Measurements from ENCODE around the gene MAPKBP1.

DNA sequence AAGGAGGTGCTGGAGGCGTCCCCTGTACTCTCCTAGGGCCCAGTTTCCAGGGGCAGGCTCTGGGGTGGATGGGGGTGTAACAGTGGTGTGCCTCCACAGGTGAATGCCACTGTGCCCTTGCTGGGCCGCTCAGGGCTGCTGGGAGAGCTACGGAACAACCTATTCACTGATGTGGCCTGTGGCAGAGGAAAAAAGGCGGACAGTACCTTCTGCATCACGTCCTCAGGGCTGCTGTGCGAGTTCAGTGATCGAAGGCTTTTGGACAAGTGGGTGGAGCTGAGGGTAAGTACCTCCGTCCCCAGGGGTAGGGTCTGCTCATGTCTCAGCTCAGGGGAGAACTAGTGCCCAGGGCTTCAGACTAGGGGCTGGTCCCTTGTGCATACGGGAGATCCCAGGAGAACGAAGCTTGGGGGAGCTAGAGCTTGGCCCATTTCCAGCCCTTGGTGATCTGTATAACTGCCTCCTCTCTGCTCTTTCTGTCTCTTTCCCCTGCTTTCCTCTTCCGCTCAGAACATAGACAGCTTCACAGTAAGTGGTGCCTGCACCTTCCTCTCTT lies 38.6 kb downstream of the MAPKBP1 start:
- TF ChIP-seq, protein P1, sequence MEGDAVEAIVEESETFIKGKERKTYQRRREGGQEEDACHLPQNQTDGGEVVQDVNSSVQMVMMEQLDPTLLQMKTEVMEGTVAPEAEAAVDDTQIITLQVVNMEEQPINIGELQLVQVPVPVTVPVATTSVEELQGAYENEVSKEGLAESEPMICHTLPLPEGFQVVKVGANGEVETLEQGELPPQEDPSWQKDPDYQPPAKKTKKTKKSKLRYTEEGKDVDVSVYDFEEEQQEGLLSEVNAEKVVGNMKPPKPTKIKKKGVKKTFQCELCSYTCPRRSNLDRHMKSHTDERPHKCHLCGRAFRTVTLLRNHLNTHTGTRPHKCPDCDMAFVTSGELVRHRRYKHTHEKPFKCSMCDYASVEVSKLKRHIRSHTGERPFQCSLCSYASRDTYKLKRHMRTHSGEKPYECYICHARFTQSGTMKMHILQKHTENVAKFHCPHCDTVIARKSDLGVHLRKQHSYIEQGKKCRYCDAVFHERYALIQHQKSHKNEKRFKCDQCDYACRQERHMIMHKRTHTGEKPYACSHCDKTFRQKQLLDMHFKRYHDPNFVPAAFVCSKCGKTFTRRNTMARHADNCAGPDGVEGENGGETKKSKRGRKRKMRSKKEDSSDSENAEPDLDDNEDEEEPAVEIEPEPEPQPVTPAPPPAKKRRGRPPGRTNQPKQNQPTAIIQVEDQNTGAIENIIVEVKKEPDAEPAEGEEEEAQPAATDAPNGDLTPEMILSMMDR (conservative IDR thresholded peaks at IDR 0.05; ENCODE audit: low read depth, low read length): no peak
- TF ChIP-seq EZH2 (IDR thresholded peaks at IDR 0.05; ENCODE audit: borderline replicate concordance, low read depth, low read length, poor library complexity, severe bottlenecking): no peak

All from A673 (cell line).